ENCODE data around the gene IRF4.

DNA sequence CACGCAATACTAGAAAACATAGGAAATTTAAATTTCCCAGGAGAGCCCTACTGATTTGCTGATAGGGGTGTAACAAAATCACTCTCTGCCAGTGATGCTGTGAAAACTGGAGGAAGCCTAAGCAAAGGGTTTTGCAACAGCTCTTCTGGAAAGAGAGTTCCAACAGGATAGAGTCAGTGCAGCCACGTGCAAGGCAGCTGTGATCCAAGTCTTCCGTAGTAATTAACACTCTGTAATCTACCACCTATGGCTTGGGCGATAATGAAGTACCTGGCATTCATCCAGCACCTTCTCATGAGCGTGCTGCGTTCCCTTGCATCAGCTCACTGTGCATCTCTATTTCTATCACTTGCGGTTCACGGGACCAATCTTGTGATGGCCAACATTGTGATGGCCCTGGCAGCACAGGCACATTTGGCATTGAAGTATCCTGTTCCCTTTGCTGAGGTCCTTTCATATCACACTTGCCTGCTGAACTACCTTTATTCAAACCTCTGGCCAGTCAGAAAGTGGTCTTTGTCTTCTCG, 48.2 kb downstream of the IRF4 start:
- TF ChIP-seq CTCF (IDR thresholded peaks at IDR 0.05; ENCODE audit: low read depth, low read length) (no peak), EZH2phosphoT487 (IDR thresholded peaks at IDR 0.05; ENCODE audit: low read depth) (no peak)

Measured in OCI-LY3 (cell line).